DMS153 treated with DMSO at 0.1 percent for 48 hours (cell line): ENCODE results near the gene DOK1.

Source experiments
- DNase-seq: peaks from one replicate; lab custom pipeline; 2025; ENCODE audit not compliant: unreplicated experiment; lab: John Stamatoyannopoulos, UW

DOK1 gene

DNA sequence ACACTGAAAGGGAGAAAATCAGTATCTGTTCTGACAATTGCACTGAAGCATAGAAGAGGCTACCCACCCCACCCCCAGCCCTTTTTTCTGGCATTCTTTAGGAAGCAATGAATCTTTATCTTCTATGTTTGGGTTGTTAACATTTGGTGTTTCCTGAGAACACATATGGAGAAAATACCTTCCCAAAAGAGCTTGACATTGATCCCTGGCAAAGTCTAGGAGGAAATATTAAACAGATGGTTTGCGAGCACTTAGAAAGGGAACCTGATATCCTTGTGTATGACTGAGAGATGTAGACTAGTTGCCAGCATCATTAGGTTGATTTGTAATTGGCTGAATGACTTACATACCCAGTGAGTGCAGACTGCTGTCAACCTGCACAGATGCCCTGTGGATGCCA lies 42.9 kb downstream of the DOK1 start:
- peak; percentile 5 for DNase-seq

DNA sequence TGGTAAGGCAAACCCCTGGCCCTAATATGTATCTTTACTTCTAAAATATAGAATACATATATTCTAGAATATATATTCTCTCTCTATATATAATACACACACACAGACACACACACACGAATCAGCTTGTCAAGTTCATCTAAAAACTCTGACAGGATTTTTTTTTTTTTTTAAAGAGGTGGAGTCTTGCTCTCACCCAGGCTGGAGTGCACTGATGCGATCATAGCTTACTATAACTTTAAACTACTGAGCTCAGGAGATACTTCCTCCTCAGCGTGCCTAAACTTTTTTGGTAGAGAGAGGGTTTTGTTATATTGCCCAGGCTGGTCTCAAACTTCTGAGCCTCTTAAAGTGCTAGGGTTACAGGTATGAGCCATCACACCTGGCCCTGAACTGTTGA lies 45.2 kb downstream of the DOK1 start:
- DNase-seq: no peak

DNA sequence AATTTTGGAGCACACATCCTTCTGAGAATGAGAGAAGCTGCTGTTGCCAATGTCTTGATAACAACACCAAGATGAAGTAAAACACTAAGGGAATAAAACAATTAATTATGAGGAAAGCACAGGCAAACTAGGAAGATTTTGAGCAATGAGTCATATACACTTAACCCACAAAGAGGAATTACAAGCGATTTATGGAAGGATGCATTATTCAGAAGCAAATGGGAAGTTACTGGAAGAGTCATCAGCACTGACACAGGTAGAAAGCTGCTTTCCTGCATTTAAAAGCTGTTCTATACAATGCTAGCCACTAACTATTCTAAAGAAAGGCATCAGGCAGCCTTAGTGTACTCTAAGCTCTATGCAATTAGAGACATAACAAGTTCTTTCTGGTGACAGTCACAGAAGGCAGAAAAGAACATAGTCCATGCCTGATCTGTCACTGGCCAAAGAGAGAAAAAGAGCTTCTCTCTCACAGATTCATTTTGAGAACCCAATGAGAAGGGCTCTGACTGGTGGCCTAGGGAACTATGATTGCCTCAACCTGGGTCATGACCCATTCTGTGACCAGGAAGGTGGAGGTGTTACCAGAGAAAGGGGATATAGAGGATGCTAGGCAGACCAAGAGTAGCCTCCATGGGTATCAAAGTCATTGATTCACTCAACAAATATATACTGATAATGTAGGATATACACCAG lies 48.2 kb downstream of the DOK1 start:
- DNase-seq: no peak

DNA sequence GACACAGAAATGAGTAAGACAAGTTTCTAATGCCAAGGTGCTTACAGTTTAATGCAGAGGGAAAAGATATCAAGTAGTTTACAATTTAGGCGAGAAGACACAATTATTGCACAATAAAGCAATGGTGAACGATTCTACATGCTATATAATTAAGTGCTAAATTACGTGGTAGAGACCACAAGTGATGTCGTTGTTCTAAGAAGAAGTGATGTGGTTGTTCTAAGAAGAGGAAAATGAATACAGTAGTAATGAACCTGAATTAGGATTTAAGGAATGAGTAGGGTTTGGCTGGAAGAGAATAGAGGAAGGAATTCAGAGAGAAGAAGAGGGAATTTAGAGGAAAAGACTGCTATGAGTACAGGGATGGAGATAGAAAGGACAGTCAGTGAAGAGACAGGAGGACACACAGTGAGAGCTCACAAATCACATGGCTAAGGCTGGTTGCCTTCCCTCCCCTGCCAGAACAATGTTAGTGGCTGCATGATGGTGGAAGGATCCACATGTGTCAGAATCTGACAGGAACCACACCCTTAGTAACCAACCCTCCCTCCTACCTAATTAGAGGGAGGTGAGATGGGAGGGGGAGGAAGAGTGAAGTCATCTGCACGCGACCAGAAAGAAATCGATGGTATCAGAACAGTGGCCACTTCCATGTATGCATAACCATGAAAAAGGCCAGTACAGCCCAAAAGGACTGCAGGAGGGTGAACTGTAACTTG lies 48.9 kb downstream of the DOK1 start:
- DNase-seq: no peak

DNA sequence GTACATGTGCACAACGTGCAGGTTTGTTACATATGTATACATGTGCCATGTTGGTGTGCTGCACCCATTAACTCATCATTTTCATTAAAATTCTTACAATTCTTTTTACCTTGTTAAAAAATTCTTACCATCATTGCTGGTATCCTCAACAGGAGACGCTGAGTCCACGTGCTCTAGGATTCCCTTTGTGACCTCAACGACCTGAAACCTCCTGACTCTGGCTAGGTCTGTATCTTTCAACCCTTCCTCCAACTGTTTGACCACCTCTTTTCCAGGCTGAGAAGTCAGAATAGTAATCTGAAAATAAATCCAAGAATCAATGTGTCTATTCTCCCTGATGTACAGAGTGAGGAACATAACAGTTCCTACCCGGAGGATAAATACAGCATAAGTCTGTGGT lies 52.4 kb downstream of the DOK1 start:
- DNase-seq: no peak
